NCI-H1436 treated with DMSO at 0.1 percent for 48 hours (cell line): ENCODE data around the gene KCNMA1.
"Not testable (repeated sequence)": the region's sequence is repeated elsewhere in the genome, so short reads cannot be mapped to it uniquely, and the experiment has no call there.

Source experiments
- DNase-seq: peaks from one replicate; lab custom pipeline; 2025; lab: John Stamatoyannopoulos, UW

Gene KCNMA1

GRCh38 chr10:77415313-77415960 lies 222.2 kb downstream of the KCNMA1 start:
- DNase-seq = no peak

DNA sequence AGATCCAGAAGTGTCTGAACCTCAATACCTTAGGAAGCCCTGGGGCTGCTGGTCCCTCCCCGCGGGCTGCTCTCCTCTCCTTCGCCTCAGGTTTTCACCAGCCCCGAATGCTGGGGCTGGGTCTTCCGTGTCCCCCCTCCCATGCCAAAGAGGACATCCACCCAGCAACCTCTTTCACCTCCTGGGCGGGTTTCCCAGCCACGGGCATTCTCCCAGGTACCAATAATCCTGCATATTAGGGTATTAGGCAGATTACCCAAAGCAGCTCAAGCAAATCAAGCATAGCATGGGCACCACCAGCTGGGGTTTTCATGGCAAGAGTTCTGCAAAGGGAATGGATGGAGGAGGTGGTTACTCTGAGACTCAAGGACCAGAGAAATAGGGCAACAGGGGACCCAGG lies 224.4 kb downstream of the KCNMA1 start:
- no peak for DNase-seq

GRCh38 chr10:77412573-77413133 lies 225.0 kb downstream of the KCNMA1 start:
- DNase-seq = not testable (repeated sequence)

GRCh38 chr10:77411805-77412204 lies 225.8 kb downstream of the KCNMA1 start:
- DNase-seq = no peak

- no peak for DNase-seq
These were observed 227.1 kb downstream of the KCNMA1 start for GRCh38 chr10:77410523-77410922.

DNA sequence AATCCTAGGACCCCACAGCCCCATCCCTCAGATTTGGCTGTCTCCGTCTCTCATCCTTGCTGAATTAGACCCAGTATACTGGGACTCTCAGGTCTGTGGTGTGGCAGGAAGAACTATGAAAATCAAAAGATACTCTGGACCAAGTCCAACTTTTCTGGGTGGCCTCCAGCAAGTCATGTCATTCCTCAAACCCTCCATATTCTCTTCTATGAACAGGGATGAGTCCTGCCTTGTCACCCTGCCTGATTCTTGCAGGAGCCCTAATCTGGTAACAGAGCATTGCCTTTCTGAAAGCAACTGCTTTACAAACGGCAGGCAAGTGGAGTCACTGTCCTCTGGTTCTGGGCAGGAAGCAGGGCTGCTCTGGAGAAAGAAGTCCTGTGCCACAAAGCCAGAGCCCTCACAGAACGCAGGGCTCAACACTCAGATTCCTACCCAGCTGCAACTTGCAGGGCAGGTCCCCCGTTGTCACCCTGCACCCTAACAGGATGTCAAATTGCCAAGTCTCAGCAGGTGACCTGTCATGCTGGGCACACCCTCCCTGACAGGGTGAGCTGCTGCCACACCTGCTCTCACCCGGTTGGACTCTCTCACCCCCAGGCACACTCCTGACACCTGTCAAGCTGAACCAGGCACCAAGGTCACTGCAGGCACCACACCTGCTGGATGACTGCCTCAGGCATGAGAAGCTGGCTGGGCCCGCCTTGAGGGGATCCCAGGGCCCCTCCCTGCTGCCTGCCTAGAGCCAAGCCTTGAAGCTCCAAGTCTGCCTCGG lies 227.7 kb downstream of the KCNMA1 start:
- no peak for DNase-seq

- no peak for DNase-seq
These were observed 229.3 kb downstream of the KCNMA1 start for GRCh38 chr10:77408259-77408658.

DNA sequence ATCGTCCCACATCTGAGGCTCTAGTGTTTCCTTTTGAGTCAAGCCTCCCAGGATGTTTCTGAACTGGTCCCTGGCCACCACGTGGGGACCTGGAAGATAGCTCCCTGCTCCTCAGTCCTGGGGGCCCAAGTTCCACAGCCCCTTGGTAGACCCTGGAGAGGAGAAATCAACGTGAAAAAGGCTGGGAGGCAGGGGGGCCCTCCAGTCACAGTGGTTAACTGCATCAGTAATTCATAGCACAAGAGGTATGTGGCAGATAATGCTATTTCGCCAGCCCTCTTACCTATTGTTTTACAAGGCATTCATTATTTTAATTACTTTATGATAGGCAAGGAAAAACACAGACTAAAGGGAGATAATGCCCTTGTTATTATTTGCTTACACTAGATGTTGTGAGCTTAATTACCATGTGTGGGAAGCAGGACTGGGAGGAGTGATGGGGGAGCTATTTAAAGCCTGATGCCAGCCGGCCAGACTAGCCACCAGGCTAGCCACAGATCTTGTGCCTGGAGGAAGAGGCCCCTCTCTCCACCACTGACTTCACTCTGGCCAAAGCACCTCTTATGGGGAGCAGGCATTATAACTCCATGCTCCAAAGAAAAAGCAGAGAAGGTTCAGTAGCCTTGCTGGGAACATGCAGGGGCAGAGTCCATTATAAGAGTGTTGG lies 230.7 kb downstream of the KCNMA1 start:
- DNase-seq = no peak

DNA sequence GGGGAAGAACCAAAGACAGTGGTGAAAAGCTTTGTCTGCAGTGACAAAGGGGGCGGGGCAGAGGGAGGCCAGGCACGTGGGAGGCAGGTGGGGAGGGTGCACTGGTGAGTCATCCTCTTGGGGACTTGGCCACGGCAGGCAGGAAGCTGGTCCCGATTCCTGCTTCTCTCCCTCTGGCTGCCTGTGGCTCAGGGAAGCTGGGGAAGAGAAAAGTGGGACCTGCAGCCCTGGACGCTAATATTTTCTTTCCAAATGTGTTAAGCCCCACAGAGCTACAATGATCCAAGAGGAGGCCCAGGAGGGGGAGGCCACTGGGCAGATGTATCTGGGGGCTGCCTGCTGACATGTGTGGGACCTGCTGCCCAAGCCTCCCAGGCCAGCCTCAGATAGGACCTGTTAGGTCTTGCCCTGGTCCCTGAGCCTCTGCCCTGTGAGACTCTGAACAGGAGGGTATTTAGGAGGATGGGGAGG lies 231.8 kb downstream of the KCNMA1 start:
- no peak for DNase-seq

DNA sequence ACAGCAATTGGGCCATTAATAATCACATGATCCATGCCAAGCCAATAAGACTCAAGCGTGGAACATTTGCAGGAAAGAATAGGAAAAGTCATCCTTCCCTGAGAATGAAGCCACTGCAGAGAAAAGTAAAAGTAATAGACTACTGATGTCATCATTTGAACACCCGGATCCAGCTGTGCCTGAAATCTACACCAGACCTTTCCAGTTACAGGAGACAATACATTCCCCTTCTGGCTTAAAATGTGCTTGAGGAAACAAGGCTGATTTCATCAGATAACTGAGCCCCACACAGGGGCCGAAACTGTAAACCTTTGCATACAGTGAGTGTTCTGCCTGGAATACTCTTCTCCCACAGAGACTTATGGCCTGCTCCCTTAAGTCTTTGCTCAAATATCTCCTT lies 232.8 kb downstream of the KCNMA1 start:
- DNase-seq = no peak

DNA sequence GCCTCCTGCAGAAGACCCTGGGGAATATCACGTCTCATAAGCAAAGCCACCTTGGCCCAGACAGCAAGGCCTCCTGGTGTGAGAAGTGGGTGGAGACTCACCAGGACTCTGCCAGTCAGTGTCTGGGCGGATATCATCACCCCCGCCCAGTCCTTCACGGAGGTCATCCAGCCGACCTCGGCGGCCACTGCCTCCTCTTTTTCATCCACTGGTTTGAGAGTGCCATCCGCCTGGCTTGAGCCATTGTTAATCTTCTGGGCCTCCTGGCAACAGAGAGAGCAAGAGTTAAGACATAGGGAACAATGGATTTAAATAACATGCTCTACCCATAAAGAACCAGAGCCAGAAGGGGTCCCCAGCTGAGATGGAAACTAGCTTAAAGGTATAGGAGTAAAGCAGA lies 233.8 kb downstream of the KCNMA1 start:
- DNase-seq = no peak

DNA sequence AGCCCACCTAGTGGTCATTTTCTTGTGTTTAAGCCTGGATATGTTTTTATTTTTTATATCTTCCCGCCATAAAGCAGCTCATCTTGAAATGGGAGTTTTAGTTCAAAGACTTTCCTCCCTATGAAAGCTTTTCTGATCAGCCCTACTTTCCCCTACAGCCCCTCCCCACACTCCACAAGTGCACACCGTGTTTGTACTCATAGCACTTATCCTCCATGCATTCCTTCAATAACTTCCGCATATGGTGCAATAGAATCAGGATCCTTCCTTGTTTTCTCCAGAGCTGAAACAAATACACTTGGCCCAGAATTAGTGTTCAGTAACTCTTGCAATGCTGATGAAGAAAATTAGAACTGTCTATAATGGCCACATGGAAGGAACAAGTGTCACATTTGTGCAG lies 235.9 kb downstream of the KCNMA1 start:
- no peak for DNase-seq

DNA sequence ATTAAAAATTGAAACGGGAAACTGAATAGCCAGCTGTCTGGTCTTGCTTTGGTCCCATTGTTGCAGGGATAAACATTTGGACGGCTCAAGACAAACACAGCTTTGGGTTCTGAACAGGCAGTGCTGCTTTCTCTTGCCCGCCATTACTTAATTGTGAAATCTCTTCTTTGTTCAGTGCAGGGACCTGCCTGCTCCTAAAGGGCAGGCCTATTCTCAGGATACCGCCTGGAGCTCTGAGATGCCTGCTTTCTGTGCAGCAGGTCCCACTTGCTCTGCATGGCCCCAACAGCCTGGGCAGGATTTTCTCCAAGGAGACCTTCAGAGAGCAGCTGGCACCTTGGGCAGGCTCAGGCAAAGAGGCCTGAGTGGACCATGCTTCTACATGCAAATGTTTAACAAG lies 237.6 kb downstream of the KCNMA1 start:
- no peak for DNase-seq

DNA sequence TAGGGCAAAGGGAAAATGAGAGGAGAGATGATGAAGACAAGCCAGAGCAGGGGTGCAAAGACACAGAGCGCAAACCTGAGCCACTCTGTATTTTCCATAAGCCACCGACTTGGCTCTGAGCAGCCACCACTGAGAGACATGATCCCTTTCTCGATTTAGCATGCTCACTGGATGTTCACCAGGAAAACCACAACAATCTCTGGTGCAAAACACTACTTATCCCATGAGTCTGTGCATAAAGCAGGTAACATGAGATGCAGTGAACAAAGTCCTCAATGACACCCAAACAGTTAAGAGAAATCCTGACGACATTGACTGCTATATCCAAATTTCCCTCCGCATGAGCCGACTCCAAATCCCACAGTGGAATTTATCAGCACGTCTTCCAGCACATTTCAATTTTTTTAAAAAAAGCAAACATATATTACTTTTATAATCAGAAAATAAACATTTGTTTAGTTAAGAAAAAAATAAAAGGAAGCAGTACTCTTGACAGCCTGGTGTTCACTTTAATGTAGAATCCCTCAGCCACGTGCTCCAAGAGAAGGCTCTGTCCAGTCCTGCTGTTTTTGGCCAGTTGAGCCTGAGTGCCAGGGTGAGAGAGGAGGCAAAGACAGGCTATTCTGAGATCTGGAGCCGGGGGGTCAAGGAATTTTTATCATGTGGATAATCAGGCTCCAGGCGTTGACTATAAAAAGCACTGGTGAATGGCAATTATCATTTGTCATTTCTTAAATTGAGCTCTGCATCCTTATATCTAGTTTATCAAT lies 238.4 kb downstream of the KCNMA1 start:
- DNase-seq = no peak

DNA sequence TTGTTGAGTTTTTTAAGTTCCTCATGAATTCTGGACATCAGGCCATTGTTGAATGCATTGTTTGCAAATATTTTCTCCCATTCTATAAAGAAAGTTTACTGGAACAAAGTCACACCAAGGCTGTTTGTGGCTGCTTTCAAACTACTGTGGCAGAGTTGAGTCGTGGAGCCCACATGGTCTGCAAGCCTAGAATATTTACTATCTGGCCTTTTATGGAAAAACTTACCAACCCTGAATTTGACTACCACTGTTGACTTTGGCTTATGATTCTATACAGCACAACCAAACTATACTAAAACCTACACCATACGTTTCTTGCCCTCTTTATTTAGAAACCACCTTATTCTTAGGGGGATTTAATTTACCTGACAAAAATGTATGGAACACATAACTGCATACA lies 239.1 kb downstream of the KCNMA1 start:
- DNase-seq = no peak

GRCh38 chr10:77397103-77397502 lies 240.5 kb downstream of the KCNMA1 start:
- no peak for DNase-seq

DNA sequence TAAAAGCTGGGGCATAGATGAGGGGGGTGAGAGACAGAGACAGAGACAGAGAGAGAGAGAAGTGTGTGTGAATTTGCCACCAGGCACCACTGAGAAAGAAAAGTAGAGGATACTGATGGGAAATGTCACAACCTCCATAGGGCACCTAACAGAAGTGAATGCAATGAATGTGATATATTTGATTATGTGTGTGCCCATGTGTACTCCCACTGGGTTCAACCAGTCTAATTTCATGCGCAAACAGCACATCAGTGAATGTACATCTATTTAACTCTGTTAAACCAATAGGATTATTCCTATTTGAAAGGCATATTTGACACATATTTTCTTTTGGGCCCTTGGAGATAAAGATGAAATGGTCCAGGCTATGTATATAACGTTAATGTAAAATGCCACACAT lies 241.3 kb downstream of the KCNMA1 start:
- DNase-seq = no peak

GRCh38 chr10:77393821-77394501 lies 243.6 kb downstream of the KCNMA1 start:
- no peak for DNase-seq

- DNase-seq = no peak
These were observed 244.2 kb downstream of the KCNMA1 start for GRCh38 chr10:77393411-77393810.

DNA sequence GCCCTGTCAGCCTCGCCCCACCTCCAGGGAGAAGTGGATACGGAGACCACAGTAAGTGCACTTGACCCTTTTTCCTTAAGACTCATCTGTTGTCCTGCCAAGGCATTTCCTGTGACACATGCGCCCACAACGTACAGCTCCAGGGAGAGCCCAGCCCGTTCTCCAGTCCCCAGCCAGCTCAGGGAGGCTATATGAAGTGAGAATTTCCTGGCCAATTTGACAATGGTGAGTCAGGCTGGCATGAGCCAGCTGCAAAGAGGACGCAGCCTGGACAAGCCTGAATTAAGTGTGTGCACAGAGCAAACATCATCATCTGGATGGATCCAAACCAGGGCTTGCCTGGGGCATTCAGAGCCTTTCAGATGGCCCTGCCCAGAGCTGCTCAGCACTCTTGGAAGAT lies 244.8 kb downstream of the KCNMA1 start:
- DNase-seq = no peak

DNA sequence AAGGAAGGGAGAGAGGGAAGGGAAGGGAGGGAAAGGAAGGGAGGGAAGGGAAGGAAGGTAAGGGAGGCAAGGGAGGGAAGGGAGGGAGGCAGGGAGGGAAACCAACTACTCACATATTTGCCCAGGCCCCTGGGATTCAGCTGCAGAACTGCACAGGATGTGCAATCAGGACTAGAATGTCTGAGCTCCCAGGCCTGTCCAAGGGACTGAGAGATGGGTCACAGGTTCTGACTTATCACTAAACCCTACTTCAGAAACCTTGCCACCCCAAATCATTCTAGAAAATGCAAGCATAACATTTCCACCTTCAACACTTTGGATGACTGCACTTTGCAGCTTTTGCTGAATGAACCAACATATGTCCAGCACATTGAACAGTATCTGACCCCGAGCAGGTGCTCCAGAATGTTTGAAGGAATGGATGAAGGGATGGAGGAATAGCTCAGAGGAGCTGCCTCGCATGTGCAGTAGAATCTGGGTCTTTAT lies 245.3 kb downstream of the KCNMA1 start:
- no peak for DNase-seq
